ENCODE measurements around the gene TAX1BP1.

TAX1BP1 gene

DNA sequence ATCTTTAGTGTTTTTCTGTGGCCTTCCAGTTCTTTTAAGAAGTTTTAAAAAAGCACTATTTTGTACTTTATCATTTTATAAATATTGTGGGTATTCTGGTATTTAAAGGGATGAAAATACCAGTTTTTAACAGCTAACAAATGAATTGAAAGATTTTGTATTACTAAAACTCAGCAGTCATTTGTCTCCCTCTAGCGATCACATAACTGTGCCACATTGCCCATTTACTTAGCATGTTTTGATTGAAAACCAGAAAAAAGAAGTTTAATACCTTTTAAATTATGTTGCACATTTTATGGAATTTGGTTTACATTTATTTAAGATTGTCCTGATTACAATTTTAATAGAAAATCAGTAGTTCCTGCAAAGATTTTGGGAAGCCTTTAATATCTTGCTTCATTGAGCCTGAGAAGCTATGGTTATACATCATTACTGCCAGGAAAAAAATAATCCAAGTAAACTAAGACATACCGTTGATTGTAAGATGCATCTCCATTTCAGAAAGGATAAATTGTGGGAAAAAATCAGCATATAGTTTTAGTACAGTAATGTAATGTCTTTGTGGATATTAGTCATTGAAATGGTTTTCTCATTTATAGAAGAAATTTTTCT lies 34.9 kb downstream of the TAX1BP1 start:
- Histone ChIP-seq H3K9me3 (replicated peaks; ENCODE audit: insufficient read depth, low read length) (no peaks in the 10 kb centered on the region), H3K9ac (ENCODE audit: low read length) (no peak overlapping the region), H3F3A (ENCODE audit: insufficient read depth, low read length) (no peaks in the 10 kb centered on the region), H3K4me1 (ENCODE audit: low read length) (no peaks in the 10 kb centered on the region), H3K27me3 (replicated peaks; ENCODE audit: insufficient read depth, low read length) (no peaks in the 10 kb centered on the region), H3K79me2 (ENCODE audit: low read length) (no peaks in the 10 kb centered on the region), H3K4me3 (ENCODE audit: low read length) (no peak overlapping the region), H3K27ac (ENCODE audit: low read length) (no peak overlapping the region), H3K4me2 (ENCODE audit: low read depth, low read length) (no peak overlapping the region), H3K36me3 (replicated peaks; ENCODE audit: insufficient read depth, low read length) (0 out of 2 replicates have a peak, but pooled peaks cover 3% of the 10 kb centered on the region), H4K20me1 (ENCODE audit: insufficient read depth, low read length) (no peaks in the 10 kb centered on the region), H2AFZ (ENCODE audit: low read length) (no peak overlapping the region), H3K9me2 (replicated peaks; ENCODE audit: insufficient read depth, low read length) (no peaks in the 10 kb centered on the region)
- TF ChIP-seq EZH2phosphoT487 (IDR thresholded peaks at IDR 0.05; ENCODE audit: low read length) (no peak), EZH2 (optimal IDR thresholded peaks at IDR 0.05; ENCODE audit: low read depth, low read length) (no peak)
- TF ChIP-seq, protein P1, sequence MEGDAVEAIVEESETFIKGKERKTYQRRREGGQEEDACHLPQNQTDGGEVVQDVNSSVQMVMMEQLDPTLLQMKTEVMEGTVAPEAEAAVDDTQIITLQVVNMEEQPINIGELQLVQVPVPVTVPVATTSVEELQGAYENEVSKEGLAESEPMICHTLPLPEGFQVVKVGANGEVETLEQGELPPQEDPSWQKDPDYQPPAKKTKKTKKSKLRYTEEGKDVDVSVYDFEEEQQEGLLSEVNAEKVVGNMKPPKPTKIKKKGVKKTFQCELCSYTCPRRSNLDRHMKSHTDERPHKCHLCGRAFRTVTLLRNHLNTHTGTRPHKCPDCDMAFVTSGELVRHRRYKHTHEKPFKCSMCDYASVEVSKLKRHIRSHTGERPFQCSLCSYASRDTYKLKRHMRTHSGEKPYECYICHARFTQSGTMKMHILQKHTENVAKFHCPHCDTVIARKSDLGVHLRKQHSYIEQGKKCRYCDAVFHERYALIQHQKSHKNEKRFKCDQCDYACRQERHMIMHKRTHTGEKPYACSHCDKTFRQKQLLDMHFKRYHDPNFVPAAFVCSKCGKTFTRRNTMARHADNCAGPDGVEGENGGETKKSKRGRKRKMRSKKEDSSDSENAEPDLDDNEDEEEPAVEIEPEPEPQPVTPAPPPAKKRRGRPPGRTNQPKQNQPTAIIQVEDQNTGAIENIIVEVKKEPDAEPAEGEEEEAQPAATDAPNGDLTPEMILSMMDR (IDR thresholded peaks at IDR 0.05; ENCODE audit: low read length) = peak; percentile 18
- no peak for DNase-seq

DNA sequence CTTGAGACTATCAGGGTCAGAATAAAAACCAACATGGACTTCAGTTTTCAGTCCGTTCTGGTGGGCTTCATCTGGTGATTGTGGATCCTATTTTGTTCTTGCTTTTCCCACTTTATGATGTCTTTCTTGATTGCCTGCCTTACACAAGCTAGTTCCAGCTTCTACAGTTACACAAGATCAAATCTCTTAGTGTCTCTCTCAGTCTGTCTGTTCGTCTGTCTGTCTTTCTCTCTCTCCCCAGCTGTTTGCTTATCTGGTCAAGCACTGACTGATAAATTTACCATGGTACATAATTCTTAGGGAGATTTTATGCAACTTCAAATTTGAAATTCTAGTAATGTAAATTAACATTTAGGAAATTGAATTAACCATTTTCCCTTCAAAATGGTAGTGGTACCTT lies 35.8 kb downstream of the TAX1BP1 start:
- H3K9me2 ChIP-seq (replicated peaks; ENCODE audit: insufficient read depth, low read length) = no peaks in the 10 kb centered on the region
- no peak overlapping the region for H3K4me2 ChIP-seq (ENCODE audit: low read depth, low read length)
- H3K9me3 ChIP-seq (replicated peaks; ENCODE audit: insufficient read depth, low read length) = no peaks in the 10 kb centered on the region
- H4K20me1 ChIP-seq (ENCODE audit: insufficient read depth, low read length) = no peaks in the 10 kb centered on the region
- no peaks in the 10 kb centered on the region for H3K79me2 ChIP-seq (ENCODE audit: low read length)
- H3K36me3 ChIP-seq (replicated peaks; ENCODE audit: insufficient read depth, low read length) = 0 out of 2 replicates have a peak, but pooled peaks cover 3% of the 10 kb centered on the region
- TF ChIP-seq EZH2 (optimal IDR thresholded peaks at IDR 0.05; ENCODE audit: low read depth, low read length) (no peak), EZH2phosphoT487 (IDR thresholded peaks at IDR 0.05; ENCODE audit: low read length) (no peak)
- TF ChIP-seq, protein P1 (IDR thresholded peaks at IDR 0.05; ENCODE audit: low read length) = no peak
- no peaks in the 10 kb centered on the region for H3K4me1 ChIP-seq (ENCODE audit: low read length)
- no peaks in the 10 kb centered on the region for H3F3A ChIP-seq (ENCODE audit: insufficient read depth, low read length)
- H3K27ac ChIP-seq (ENCODE audit: low read length) = no peak overlapping the region
- no peak for DNase-seq
- no peak overlapping the region for H2AFZ ChIP-seq (ENCODE audit: low read length)
- H3K9ac ChIP-seq (ENCODE audit: low read length) = no peak overlapping the region
- H3K4me3 ChIP-seq (ENCODE audit: low read length) = no peak overlapping the region
- H3K27me3 ChIP-seq (replicated peaks; ENCODE audit: insufficient read depth, low read length) = no peaks in the 10 kb centered on the region

DNA sequence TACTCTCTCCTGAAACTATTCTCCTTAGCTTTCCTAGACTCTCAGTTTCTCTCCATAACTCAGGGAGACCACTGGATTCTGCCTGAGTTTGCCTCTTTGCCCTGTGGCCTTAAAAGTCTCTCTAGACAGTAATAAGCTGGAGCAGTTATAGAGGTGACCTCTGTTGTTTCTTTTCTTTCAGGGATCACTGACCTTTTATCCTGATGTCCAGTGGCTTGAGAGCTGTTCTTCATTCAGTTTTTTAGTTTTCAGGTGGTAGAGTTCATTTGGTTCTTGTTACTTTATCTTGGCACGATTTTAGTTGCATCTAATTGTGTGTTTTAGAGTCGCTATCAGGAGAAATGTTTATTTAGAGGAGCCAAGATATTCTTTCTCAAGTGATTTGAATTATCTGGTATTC lies 37.7 kb downstream of the TAX1BP1 start:
- no peak for DNase-seq
- Histone ChIP-seq H4K20me1 (ENCODE audit: insufficient read depth, low read length) (no peaks in the 10 kb centered on the region), H3K9ac (ENCODE audit: low read length) (no peak overlapping the region), H3F3A (ENCODE audit: insufficient read depth, low read length) (no peaks in the 10 kb centered on the region), H3K9me2 (replicated peaks; ENCODE audit: insufficient read depth, low read length) (no peaks in the 10 kb centered on the region), H3K27me3 (replicated peaks; ENCODE audit: insufficient read depth, low read length) (no peaks in the 10 kb centered on the region), H3K36me3 (replicated peaks; ENCODE audit: insufficient read depth, low read length) (no peaks in the 10 kb centered on the region), H2AFZ (ENCODE audit: low read length) (no peak overlapping the region), H3K9me3 (replicated peaks; ENCODE audit: insufficient read depth, low read length) (no peaks in the 10 kb centered on the region), H3K4me2 (ENCODE audit: low read depth, low read length) (no peak overlapping the region), H3K27ac (ENCODE audit: low read length) (no peak overlapping the region), H3K4me3 (ENCODE audit: low read length) (no peak overlapping the region), H3K4me1 (ENCODE audit: low read length) (no peaks in the 10 kb centered on the region), H3K79me2 (ENCODE audit: low read length) (no peaks in the 10 kb centered on the region)
- TF ChIP-seq, protein P1 (IDR thresholded peaks at IDR 0.05; ENCODE audit: low read length) = no peak
- no peak for TF ChIP-seq EZH2phosphoT487 (IDR thresholded peaks at IDR 0.05; ENCODE audit: low read length)
- TF ChIP-seq EZH2 (optimal IDR thresholded peaks at IDR 0.05; ENCODE audit: low read depth, low read length) = no peak

Data from MM.1S (cell line).